Epithelial cell of esophagus (primary cell): ENCODE measurements around the gene LAPTM4A.
A peak's percentile ranks its signal among the peaks of the same experiment; 100 is the strongest.

Experiments used
- DNase-seq: peaks from one replicate; pipeline ENCODE4 v3.0.0; 2010; ENCODE audit warnings: low read depth
- H3K4me3 ChIP-seq: 2 replicates; pipeline ENCODE4 v1.5.1; 2011; ENCODE audit warnings: mild to moderate bottlenecking, low read length, control low read depth
- CTCF ChIP-seq: IDR thresholded peaks from 2 replicates; pipeline ENCODE4 v1.5.1; 2011; ENCODE audit warnings: low read depth, mild to moderate bottlenecking, low read length, control low read depth, inconsistent platforms; ENCODE audit not compliant: insufficient read depth; ENCODE audit errors: missing control alignments

Gene LAPTM4A

GRCh38 chr2:20016346-20016745 lies 35.1 kb downstream of the LAPTM4A start:
- DNase-seq = no peak
- no peak overlapping the region for H3K4me3 ChIP-seq
- peak; percentile 17 for TF ChIP-seq CTCF

DNA sequence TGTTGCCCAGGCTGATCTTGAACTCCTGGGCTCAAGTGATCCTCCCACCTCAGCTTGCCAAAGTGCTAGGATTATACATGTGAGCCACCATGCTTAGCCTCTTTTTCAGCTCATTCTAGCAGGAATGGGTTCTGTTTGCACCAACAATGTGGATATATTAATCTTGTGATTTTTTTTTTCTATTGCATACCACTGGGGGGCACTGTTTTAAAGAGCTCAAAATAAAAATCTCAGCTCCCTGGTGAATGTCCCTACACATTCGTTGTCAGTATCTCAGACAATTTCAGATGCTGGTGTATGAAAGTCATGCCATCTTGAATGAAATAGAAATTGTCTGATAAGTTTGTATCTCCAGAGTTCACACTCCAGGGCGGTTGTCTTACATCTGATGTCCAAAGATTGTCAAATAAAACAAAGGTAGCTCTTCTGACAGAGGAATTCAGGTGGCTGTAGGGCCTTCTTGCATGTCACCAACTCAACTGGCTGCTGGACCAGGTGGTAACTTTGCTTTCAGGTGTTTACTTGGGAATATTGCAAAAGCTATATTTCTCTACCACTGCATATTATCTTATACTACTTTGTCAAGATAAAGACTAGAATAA lies 35.8 kb downstream of the LAPTM4A start:
- TF ChIP-seq CTCF = peak; percentile 48
- H3K4me3 ChIP-seq = no peak overlapping the region
- DNase-seq = peak; percentile 64

DNA sequence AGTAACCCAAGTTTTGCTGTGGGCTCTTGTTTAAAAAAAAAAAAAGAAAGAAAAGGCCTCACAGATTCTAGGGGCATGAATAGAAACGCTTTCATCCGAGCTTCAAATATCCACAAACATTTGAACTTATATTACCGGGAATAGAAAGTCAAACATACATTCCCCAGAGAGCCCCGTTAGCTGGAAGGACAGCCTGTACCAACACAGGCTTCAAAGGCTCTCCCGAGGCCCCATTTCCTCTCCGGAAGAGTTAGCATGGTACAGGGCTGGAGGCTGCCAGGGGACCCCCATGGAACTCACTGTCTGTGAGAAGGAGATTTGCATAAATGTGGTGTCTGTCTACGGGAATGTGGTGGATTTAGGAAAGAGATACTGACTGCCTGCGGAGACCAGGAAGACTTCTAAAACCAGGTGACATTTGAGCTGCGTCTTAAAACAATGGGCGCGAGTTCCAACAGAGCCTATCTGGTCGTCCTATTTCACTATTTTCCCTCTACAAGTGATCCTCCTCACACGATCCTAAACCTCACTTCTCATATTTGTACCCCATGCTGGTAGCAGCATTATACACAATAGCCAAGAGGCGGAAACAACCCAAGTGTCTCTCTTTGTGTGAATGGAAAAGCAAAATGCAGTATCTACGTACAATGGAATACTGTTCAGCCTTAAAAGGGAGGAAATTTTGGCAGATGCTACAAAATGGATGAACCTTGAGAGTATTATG lies 38.1 kb downstream of the LAPTM4A start:
- DNase-seq = no peak

GRCh38 chr2:20012282-20013125 lies 38.9 kb downstream of the LAPTM4A start, which contains the start of gene MATN3:
MATN3 (minus strand) TSS chr2:20012668; CDS start chr2:20012631, 37 bp downstream.
- TF ChIP-seq CTCF = no peak
- H3K4me3 ChIP-seq = peak within 1 kb of the TSS; percentile 31
- DNase-seq = peak; percentile 27

More for the DNA sequence above, 38.1 kb downstream of the LAPTM4A start:
- no peak for TF ChIP-seq CTCF
- H3K4me3 ChIP-seq = no peak overlapping the region

- H3K4me3 ChIP-seq = no peak overlapping the region
- no peak for DNase-seq
- TF ChIP-seq CTCF = no peak
Measured at GRCh38 chr2:20012032-20012281, 39.5 kb downstream of the LAPTM4A start.

- DNase-seq = no peak
- TF ChIP-seq CTCF = no peak
- no peak overlapping the region for H3K4me3 ChIP-seq
Measured at GRCh38 chr2:20011276-20012031, 40.0 kb downstream of the LAPTM4A start.
